OCI-LY7 (cell line): Measurements from ENCODE around the gene TBC1D8. TPM values are rescaled to one million over a fixed set of nuclear protein-coding genes. Genes with fewer than 3 reads are reported as not detected.

Source experiments
- BruUV-seq: library from RNA; stranded (reverse); fragments of 400-500 nt; replicated peaks from 2 replicates; lab custom pipeline; 2021; lab: Mats Ljungman, UMichigan
- CTCF ChIA-PET: fragments of 300-600 bp; sonication (Branson Sonifier 250); formaldehyde crosslinking; loops from one replicate; lab custom pipeline; 2022; ENCODE audit warnings: antibody characterized with exemption; ENCODE audit not compliant: unreplicated experiment; lab: Charles Lee
- POLR2A ChIA-PET: fragments of 300-600 bp; sonication (Branson Sonifier 250); formaldehyde crosslinking; loops from one replicate; lab custom pipeline; 2022; ENCODE audit warnings: antibody characterized with exemption; lab: Charles Lee
- DNase-seq: peaks from one replicate; pipeline ENCODE4 v3.0.0-alpha.2; 2015; ENCODE audit warnings: low spot score
- H2AFZ ChIP-seq: fragments of 200-600 bp; sonication (generic), shearing (Covaris generic); 2 replicates; pipeline ENCODE4 v1.6.1; 2014; ENCODE audit warnings: mild to moderate bottlenecking, antibody characterized with exemption, low read length, moderate library complexity
- H3K27ac ChIP-seq: fragments of 200-600 bp; sonication (generic); 2 replicates; pipeline ENCODE4 v1.5.1; 2014; ENCODE audit warnings: mixed run types, low read depth, mild to moderate bottlenecking, moderate library complexity, low read length, inconsistent platforms; ENCODE audit not compliant: poor library complexity, severe bottlenecking
- H3K36me3 ChIP-seq: fragments of 200-600 bp; sonication (generic); 2 replicates; pipeline ENCODE4 v1.6.1; 2014; ENCODE audit warnings: mild to moderate bottlenecking, antibody characterized with exemption, low read length, moderate library complexity, mixed read lengths; ENCODE audit not compliant: insufficient read depth
- H3K4me1 ChIP-seq: fragments of 200-600 bp; sonication (generic); 2 replicates; pipeline ENCODE4 v1.5.1; 2014; ENCODE audit warnings: mild to moderate bottlenecking, low read length; ENCODE audit not compliant: insufficient read depth, poor library complexity, severe bottlenecking
- H3K4me2 ChIP-seq: fragments of 200-600 bp; sonication (generic); 2 replicates; pipeline ENCODE4 v1.6.1; 2014; ENCODE audit warnings: mild to moderate bottlenecking, low read length
- H3K4me3 ChIP-seq: fragments of 200-600 bp; sonication (generic); 2 replicates; pipeline ENCODE4 v1.5.1; 2014; ENCODE audit warnings: mild to moderate bottlenecking, low read depth, low read length; ENCODE audit not compliant: poor library complexity, severe bottlenecking
- H3K79me2 ChIP-seq: fragments of 200-600 bp; sonication (generic); 2 replicates; pipeline ENCODE4 v1.6.1; 2016; ENCODE audit warnings: low read depth, mild to moderate bottlenecking, low read length, moderate library complexity, mixed read lengths; ENCODE audit not compliant: insufficient read depth
- H3K9me2 ChIP-seq: fragments of 200-600 bp; sonication (generic); 2 replicates; pipeline ENCODE4 v1.6.1; 2016; ENCODE audit warnings: mild to moderate bottlenecking, low read length, mixed read lengths; ENCODE audit not compliant: insufficient read depth
- H3K9me3 ChIP-seq: fragments of 200-600 bp; sonication (generic); 2 replicates; pipeline ENCODE4 v1.6.1; 2014; ENCODE audit warnings: mild to moderate bottlenecking, mixed run types, low read length, mixed read lengths
- H4K20me1 ChIP-seq: fragments of 200-600 bp; sonication (generic); 2 replicates; pipeline ENCODE4 v1.6.1; 2014; ENCODE audit warnings: mild to moderate bottlenecking, antibody characterized with exemption, low read length, moderate library complexity, mixed read lengths; ENCODE audit not compliant: insufficient read depth
- CTCF ChIP-seq: fragments of 200-600 bp; sonication (generic); conservative IDR thresholded peaks from 2 replicates; pipeline ENCODE4 v1.5.1; 2014; ENCODE audit warnings: mild to moderate bottlenecking, antibody characterized with exemption, low read length, moderate library complexity, mixed read lengths
- EZH2phosphoT487 ChIP-seq: fragments of 200-600 bp; sonication (generic); IDR thresholded peaks from 2 replicates; pipeline ENCODE4 v1.6.1; 2018; ENCODE audit warnings: low read depth, borderline replicate concordance, mild to moderate bottlenecking, mixed run types, antibody characterized with exemption, low read length, moderate library complexity, mixed read lengths
- intact Hi-C: fragments of 100-400 bp; cut with micrococcal nuclease; formaldehyde crosslinking; loops from one replicate; pipeline ENCODE4 v1.10.0; 2022; ENCODE audit not compliant: unreplicated experiment
- total RNA-seq, 2 experiments: library from RNA; depleted of rRNA in 1 of 2; stranded (reverse); fragments of >200 nt in 1 of 2; shearing (Covaris generic) in 1 of 2; gene quantifications; 2 replicates each; pipeline ENCODE4 v1.2.3, GENCODE V29; 2014 to 2022

TBC1D8 gene
- total RNA-seq, 2 experiments from 2014 or later, result 0.22 to 0.49 TPM

DNA sequence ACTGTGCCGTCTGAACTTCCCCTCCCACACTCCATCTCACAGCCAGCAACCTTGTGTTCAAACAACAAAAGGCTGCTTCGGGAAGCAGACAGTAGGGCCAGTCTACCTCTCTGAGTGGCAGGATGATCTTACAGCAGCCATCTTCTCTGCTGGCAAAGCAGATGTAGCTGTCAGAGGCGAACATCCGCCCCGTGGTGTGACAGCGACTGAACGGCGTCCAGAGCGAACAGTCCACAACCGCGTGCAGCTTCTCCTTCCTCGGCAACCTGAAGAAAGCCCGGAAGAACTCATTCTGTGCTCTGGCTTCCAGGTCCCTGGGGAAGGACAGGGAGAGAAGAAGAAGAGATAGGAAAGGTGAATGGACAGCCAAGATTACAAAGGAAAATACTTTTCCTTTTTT is 111.1 kb downstream of the TBC1D8 start:
- Histone ChIP-seq H3K79me2 (no peaks in the 10 kb centered on the region), H3K27ac (no peak overlapping the region), H3K36me3 (no peaks in the 10 kb centered on the region), H2AFZ (no peak overlapping the region), H4K20me1 (no peaks in the 10 kb centered on the region), H3K4me2 (no peak overlapping the region), H3K9me3 (no peaks in the 10 kb centered on the region), H3K9me2 (no peaks in the 10 kb centered on the region), H3K4me1 (no peaks in the 10 kb centered on the region), H3K4me3 (no peak overlapping the region)
- ChIA-PET CTCF (no interaction called here), POLR2A (no interaction called here)
- BruUV-seq, result no TSS peak
- DNase-seq, result no peak
- intact Hi-C loops, result loop anchor here (10.0 kb wide), 1 partner anchor 1085 kb away; no protein-coding TSS in a partner anchor
- TF ChIP-seq EZH2phosphoT487 (no peak), CTCF (no peak)

DNA sequence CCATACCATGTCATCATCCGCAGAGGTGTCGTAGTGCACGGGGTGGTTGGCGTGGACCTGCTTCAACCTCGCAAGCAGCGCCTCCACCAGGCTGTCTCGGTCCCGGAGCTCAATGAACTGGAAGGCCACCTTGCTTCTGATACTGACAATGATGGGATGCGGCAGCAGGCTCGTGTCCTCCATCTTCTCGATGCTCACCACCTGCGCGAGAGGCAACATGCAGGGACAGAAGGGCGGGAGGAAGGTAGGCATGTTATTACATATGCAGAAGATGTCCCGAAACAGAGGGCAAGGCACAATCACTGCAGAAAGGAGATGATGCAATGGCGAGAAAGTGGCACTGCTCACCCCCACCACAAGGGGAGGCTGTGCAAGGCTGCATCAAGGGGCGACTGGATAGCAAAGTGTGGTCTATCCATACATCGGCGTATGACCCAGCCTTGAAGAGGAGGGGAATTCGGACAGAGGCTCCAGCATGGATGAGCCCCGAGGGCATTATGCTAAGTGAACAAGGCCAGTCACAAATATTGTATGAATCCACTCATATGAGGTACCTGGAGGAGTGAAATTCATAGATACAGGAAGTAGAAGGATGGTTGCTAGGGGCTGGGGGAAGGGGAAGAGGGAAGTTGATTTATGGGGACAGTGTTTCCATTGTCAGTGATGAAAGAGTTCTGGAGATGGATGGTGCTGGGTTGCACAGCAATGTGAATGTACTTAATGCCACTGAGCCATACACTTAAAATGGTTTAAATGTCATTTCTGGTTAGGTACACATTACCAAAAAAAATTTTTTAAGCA is 112.5 kb downstream of the TBC1D8 start:
- no peaks in the 10 kb centered on the region for H3K4me1 ChIP-seq
- DNase-seq, result peak; percentile 11
- H2AFZ ChIP-seq, result 0 out of 2 replicates have a peak overlapping the region, but pooled peaks have one; percentile 19
- no peaks in the 10 kb centered on the region for H3K9me2 ChIP-seq
- intact Hi-C loops, result no loop called here
- no peak overlapping the region for H3K4me2 ChIP-seq
- H4K20me1 ChIP-seq, result no peaks in the 10 kb centered on the region
- H3K79me2 ChIP-seq, result no peaks in the 10 kb centered on the region
- no peaks in the 10 kb centered on the region for H3K36me3 ChIP-seq
- ChIA-PET POLR2A (interaction anchor here (0.7 kb wide), 1 partner anchor 729 kb away, joined by 3 read pairs; no protein-coding TSS in a partner anchor), CTCF (no interaction called here)
- TF ChIP-seq EZH2phosphoT487, result no peak
- TF ChIP-seq CTCF, result peak; percentile 63
- no peaks in the 10 kb centered on the region for H3K9me3 ChIP-seq
- BruUV-seq, result no TSS peak
- H3K27ac ChIP-seq, result no peak overlapping the region
- no peak overlapping the region for H3K4me3 ChIP-seq
